Skeletal muscle cell (primary cell): ENCODE results near the gene PCDHA5.

Experiments used
- DNase-seq: peaks from one replicate; pipeline ENCODE4 v3.0.0-alpha.2; 2010; ENCODE audit warnings: low read depth
- H3K4me3 ChIP-seq: 2 replicates; pipeline ENCODE4 v1.5.1; 2011; ENCODE audit warnings: low read depth, mild to moderate bottlenecking, control low read depth, low read length, moderate library complexity

The PCDHA5 gene

DNA sequence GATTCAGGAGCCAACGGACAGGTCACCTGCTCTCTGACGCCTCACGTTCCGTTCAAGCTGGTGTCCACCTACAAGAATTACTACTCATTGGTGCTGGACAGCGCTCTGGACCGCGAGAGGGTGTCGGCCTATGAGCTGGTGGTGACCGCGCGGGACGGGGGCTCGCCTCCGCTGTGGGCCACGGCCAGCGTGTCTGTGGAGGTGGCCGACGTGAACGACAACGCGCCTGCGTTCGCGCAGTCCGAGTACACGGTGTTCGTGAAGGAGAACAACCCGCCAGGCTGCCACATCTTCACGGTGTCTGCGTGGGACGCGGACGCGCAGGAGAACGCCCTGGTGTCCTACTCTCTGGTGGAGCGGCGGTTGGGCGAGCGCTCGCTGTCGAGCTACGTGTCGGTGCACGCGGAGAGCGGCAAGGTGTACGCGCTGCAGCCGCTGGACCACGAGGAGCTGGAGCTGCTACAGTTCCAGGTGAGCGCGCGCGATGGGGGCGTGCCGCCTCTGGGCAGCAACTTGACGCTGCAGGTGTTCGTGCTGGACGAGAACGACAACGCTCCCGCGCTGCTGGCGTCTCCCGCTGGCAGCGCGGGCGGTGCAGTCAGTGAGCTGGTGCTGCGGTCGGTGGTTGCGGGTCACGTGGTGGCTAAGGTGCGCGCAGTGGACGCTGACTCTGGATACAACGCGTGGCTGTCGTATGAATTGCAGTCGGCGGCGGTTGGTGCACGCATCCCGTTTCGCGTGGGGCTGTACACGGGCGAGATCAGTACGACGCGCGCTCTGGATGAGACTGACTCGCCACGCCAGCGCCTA lies 36.0 kb downstream of the PCDHA5 start:
- H3K4me3 ChIP-seq, result no peak overlapping the region
- DNase-seq, result no peak

DNA sequence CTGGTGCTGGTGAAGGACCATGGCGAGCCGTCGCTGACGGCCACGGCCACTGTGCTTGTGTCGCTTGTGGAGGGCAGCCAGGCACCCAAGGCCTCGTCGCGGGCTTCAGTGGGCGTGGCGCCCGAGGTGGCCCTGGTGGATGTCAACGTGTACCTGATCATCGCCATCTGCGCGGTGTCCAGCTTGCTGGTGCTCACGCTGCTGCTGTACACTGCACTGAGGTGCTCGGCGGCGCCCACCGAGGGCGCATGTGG lies 36.5 kb downstream of the PCDHA5 start:
- DNase-seq, result no peak
- H3K4me3 ChIP-seq, result no peak overlapping the region

GRCh38 chr5:140862441-140863295 lies 41.3 kb downstream of the PCDHA5 start:
- no peak overlapping the region for H3K4me3 ChIP-seq
- DNase-seq, result no peak

DNA sequence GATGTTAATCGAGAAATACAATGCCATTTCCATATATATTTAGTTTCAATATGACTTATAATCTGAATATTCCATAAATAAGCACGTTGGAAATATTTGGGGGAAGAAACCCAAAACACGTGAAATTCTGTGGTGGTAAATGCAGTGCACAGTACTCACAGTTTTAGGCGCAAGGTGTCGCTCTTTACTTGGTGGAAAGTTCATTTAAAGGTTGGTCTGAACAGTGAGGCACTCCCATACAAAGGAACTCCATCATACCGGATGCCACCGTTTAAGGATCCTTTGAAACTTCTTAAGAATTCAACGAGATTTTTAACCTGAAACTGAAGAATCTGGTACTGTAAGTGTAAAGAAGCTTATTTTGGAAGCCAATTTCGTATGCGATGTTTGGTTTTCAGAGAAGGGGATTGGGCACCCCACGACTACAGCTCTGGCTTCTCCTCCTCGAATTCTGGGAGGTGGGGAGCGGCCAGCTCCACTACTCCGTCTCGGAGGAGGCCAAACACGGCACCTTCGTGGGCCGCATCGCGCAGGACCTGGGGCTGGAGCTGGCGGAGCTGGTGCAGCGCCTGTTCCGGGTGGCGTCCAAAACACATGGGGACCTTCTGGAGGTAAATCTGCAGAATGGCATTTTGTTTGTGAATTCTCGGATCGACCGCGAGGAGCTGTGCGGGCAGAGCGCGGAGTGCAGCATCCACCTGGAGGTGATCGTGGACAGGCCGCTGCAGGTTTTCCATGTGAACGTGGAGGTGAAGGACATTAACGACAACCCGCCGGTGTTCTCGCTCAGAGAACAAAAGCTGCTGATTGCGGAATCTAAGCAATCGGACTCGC lies 47.5 kb downstream of the PCDHA5 start, which contains the start of gene PCDHA11:
TSS of gene PCDHA11 (plus strand) at position 237 of the 834 bp plus-strand sequence. CDS start at position 384, 147 bp downstream.
- no peak for DNase-seq
- no peak within 1 kb of the TSS for H3K4me3 ChIP-seq

DNA sequence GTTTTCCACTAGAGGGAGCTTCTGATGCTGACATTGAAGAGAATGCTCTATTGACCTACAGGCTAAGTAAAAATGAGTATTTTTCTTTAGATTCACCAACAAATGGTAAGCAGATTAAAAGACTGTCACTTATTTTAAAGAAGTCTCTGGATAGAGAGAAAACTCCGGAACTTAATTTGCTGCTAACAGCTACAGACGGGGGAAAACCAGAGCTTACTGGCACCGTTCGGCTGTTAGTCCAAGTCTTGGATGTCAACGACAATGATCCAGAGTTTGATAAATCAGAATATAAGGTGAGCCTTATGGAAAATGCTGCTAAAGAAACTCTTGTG lies 48.1 kb downstream of the PCDHA5 start:
- no peak for DNase-seq
- no peak overlapping the region for H3K4me3 ChIP-seq

GRCh38 chr5:140870221-140871201 lies 49.1 kb downstream of the PCDHA5 start:
- no peak overlapping the region for H3K4me3 ChIP-seq
- no peak for DNase-seq
